GM12891 (cell line): ENCODE measurements around the gene ZDHHC8.

Experiments used
- DNase-seq: peaks from one replicate; pipeline ENCODE4 v3.0.0; 2011; ENCODE audit warnings: low spot score; ENCODE audit not compliant: insufficient read length
- FAIRE-seq: peaks from 2 replicates; lab custom pipeline; 2011; peaks lifted over from hg19 to GRCh38; lab: Jason Lieb, UNC
- PAX5 ChIP-seq: IDR thresholded peaks from 2 replicates; pipeline ENCODE4 v1.6.1; 2011; ENCODE audit warnings: low read length, moderate library complexity, mild to moderate bottlenecking; ENCODE audit not compliant: insufficient read depth, severe bottlenecking
- POLR2A ChIP-seq: IDR thresholded peaks from 2 replicates; pipeline ENCODE4 v1.6.1; 2011; ENCODE audit warnings: low read depth, low read length, control low read depth
- POLR2AphosphoS5 ChIP-seq: IDR thresholded peaks from 2 replicates; pipeline ENCODE4 v1.6.1; 2011; ENCODE audit warnings: low read depth, low read length, control low read depth
- POU2F2 ChIP-seq: IDR thresholded peaks from 2 replicates; pipeline ENCODE4 v1.6.1; 2011; ENCODE audit warnings: low read depth, mild to moderate bottlenecking, control low read depth, low read length, moderate library complexity
- SPI1 ChIP-seq: IDR thresholded peaks from 2 replicates; pipeline ENCODE4 v1.6.1; 2011; ENCODE audit warnings: low read depth, low read length, control low read depth
- TAF1 ChIP-seq: IDR thresholded peaks from 2 replicates; pipeline ENCODE4 v1.6.1; 2011; ENCODE audit warnings: low read depth, low read length, control low read depth

ZDHHC8 gene

DNA sequence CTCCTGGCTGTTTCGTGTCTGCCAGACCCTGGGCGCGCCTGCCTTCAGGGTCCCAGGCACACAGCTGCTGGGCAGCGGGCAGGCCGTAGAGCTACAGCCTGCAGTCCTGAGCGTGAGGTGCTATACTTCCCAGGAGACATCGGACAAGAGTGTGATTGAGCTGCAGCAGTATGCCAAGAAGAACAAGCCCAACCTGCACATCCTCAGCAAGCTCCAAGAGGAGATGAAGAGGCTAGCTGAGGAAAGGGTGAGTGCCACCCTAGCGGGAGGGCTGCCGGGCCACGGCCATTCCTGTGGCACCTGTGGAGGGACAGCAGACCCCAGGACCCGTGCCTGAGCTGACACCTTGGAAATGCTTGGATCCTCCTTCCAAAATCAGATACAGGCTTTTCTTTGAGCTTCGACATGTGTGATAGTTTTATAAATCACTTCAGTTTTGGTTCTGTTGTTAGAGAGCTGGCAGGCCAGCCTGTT, 22.8 kb upstream of the ZDHHC8 start:
- FAIRE-seq (no peak), DNase-seq (no peak)
- TF ChIP-seq POLR2A (no peak), PAX5 (no peak)

DNA sequence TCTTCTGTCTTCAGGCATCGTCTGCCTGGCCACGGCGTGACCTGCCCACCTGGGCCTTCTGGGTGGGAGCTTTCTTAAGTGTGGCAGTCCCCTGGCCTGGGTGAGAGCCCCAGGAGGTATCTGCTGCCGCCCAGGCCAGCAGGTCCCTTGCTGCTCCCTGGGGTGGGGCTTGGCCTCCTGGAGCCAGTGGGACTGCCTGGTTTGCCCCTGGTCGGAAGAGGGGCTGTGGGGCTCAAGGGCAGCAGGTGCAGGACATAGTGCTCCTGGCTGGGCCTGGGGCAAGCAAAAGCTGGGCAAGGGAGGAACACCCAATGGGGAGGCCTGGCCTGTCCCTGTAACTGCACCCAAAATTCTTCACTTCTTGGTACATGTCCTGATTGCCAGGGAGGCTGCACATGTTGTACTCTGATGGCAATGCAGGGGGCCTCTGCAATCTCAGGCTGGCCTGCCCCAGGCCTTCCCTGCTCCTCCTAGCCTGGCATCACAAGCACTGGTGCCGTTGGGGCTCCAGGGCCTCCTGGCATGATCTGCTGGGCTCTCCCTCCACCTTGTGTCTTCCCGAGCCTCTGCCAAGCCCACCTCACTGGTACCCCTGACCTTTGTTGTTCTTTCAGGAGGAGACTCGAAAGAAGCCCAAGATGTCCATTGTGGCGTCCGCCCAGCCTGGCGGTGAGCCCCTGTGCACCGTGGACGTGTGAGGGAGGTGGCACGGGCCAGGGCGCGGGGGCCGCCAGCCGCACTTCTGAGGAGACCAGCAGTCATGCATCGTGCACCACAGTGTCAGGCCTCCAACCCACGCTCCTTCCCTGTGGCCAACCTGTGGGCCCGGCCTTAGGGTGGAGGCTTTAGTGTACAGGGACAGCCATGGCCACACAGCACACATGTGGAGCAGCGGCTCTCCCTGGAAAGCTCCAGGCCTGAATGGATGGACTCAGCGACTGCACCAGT, 21.9 kb upstream of the ZDHHC8 start:
- DNase-seq: no peak
- no peak for FAIRE-seq
- no peak for TF ChIP-seq PAX5
- TF ChIP-seq TAF1: no peak
- TF ChIP-seq POLR2AphosphoS5: peak; percentile 40
- TF ChIP-seq POU2F2: peak; percentile 28; the same call in 1 of the 2 replicates
- TF ChIP-seq SPI1: no peak
- TF ChIP-seq POLR2A: 0 out of 2 replicates have a peak, but pooled peaks have one; percentile 13

DNA sequence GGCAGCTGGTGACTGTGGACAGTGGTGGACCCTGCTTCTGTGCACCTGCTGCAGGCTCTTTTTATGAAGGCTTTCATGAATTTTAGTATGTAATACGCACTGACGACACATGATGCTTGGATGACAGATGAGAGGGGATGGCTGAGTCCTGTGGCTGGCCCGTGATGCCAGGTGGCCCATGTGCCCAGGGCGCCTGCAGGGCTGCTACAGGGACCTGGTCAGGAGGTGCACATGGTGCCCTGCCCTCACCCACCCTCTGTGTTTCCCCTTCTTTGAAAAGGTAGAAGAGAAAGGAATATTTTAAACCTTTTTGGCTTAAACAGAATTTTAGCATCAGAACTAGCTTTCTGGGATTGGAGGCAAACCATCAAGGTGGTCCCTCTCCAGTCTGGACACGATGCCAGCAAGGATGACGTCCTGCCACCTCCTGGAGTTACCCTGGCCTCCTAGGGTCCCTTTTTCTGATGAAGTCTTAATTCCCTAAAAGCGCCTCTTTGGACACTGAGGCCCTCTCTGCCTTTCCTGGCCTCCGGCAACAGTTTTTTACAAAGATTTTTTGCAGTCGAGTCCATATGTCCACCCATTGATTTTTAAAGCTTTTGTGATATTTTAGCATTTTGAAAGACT, 21.1 kb upstream of the ZDHHC8 start:
- TF ChIP-seq POLR2AphosphoS5 (no peak), SPI1 (no peak), POU2F2 (no peak), POLR2A (no peak), PAX5 (no peak), TAF1 (no peak)
- DNase-seq (no peak), FAIRE-seq (no peak)

GRCh38 chr22:20111045-20111688, 20.4 kb upstream of the ZDHHC8 start:
- peak; percentile 71 for TF ChIP-seq POLR2AphosphoS5
- peak; percentile 55; the same call in 1 of the 2 replicates for TF ChIP-seq POLR2A
- no peak for TF ChIP-seq PAX5
- DNase-seq (peak; percentile 66), FAIRE-seq (peak; percentile 90)

DNA sequence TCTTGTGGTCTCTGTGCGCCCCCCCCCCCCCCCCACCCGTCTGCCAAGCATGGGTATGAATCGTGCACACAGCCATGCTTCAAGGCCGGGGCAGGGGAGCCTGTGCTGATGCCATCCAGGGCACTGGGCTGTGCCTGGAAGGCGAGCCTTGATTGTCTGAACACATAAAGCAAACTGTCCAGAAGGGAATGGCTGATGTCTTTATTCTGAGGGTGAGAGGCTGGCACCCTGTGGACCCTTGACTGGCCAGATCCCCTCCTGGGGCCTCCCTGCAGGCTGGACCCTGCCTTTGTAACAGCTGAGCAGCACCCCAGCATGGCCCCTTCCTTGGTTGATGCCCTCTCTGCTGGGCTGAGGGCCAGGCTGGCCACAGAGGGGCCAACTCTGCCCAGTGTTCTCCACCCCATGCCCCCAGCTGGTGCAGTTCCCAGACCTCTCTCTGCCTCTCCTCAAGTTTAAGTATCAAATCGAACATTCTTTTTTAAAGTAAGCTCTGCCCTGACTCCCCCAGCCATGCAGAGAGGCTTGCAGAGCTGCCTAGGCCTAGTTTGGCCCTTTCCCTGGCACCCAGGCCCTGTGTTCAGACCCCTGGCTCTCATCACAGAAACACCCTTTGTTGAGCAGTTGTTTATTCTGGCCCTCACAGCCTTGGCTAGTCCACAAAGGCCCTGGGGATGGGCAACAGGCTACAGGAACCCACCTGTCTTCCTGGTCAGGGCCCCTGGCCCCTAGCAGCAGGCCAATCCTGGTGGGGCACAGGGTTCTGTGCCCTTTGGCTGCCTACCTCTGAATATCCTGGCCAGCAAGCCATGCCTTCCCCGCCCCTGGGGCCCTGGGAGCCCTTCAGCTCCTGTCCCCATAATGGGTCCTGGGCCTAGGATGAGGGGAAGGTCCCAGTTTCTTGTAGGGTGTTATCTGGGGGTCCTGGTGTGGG, 19.6 kb upstream of the ZDHHC8 start:
- FAIRE-seq (peak; percentile 31), DNase-seq (no peak)
- peak; percentile 21; the same call in 1 of the 2 replicates for TF ChIP-seq POLR2AphosphoS5
- TF ChIP-seq POU2F2: 0 out of 2 replicates have a peak, but pooled peaks have one; percentile 12
- 0 out of 2 replicates have a peak, but pooled peaks have one; percentile 47 for TF ChIP-seq POLR2A
- TF ChIP-seq PAX5: no peak

DNA sequence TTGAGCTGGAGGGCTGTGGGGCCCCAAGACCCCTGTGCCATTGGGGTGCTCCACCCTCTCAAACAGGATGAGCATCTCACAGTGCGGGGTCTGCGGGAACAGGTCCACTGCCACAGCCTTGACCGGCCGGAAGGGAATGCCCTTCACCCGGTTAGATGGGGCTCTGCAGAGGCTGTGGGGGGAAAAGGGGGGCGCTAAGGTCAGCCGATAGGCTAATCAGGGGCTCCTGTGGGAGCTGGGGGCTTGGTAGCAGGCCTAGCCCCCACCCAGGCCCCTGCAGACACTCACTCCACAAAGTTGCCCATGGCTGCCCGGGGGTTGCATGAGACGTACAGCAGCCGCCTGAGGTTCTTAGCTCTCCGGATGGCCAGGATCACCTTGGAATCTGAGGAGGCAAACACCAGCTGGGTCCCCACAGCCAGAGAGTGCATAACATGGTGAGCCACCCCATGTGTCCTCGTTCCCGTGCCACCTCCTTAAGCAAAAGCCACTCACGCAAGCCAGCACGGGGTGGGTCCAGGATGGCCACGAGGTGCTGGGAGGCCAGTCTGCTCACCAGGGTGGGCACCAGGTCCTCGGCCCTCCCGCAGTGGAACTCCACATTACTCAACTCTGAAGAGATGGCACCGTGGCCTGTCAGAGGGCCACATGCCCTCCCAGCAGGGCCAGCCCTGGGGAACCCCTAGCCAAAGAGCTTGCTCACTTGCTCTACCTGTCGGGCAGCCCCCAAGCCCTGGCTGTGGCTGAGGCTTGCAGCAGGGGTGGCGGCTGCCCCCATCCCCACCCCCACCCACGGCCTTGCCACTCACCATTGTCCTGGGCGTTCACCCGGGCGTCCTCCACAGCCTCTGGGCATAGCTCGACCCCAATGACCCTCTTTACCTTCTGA, 18.7 kb upstream of the ZDHHC8 start:
- peak; percentile 58; the same call in 1 of the 2 replicates for TF ChIP-seq POLR2AphosphoS5
- TF ChIP-seq SPI1: no peak
- FAIRE-seq: no peak
- no peak for DNase-seq

DNA sequence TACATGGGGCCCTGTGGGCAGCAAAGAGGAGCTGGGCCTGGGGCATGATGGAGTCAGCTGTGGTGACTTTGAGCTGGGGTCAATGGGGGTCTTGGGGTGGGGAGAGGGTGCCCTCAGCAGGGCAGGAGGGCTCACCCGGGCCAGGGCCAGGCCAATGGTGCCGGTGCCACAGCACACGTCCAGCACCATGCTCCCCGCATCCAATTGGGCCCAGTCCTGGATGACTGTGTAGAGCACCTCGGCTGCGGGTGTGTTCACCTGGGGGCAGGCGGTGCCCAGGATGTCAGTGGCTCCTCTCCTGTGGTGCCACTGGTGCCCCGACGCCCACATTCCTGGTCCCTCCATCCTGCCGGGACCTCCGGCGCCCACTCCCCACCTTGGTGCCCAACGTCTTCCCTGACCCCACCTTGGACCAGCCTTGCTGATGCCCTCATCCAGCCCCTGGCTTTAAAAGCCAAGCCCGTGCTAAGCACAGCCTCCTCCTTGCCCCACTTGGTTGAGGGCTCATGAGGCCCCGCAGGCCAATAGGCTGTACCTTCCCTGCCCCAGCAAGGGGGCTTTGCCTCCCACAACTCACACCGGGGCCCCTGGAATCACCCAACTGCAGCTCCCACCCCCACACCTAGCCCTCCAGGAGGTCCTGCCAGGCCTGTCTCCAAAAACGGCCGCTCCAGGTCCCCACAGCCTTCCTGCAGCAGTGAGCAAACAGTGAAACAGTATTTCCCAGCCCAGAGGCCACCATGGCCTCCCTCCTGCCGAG, 17.9 kb upstream of the ZDHHC8 start:
- FAIRE-seq (no peak), DNase-seq (no peak)
- TF ChIP-seq POU2F2 (no peak), TAF1 (no peak), POLR2A (no peak), SPI1 (no peak), PAX5 (no peak), POLR2AphosphoS5 (no peak)
